Gastrocnemius medialis (tissue), 4 donors: ENCODE results near the gene MYT1. TPM values are rescaled to one million over a fixed set of nuclear protein-coding genes. Genes with fewer than 3 reads are reported as not detected.

Experiments
- ATAC-seq, 2 donors: fragments of 150-250 bp; one replicate each; pipeline ENCODE4 v1.9.1; 2016
- DNase-seq, 2 donors: peaks; one replicate each; pipeline ENCODE4 v3.0.0-alpha.2; 2019
- H3K27ac ChIP-seq, 4 donors: fragments of 200-600 bp; sonication (generic); 1 replicate in 1 of 4; 2 replicates in 3 of 4; pipeline ENCODE4 v1.5.1; 2016 to 2018; ENCODE audit warnings: mild to moderate bottlenecking in 2 of 4, moderate library complexity in 1 of 4
- H3K27me3 ChIP-seq, 3 donors: fragments of 200-600 bp; sonication (generic) in 2 of 3; 1 replicate in 1 of 3; 2 replicates in 2 of 3; pipeline versions ENCODE4 v1.5.1 to v1.6.0; 2016 to 2019; ENCODE audit warnings: mild to moderate bottlenecking in 1 of 3, moderate library complexity in 1 of 3
- H3K36me3 ChIP-seq, 2 donors: fragments of 200-600 bp; sonication (generic) in 1 of 2; one replicate each; pipeline ENCODE4 v1.5.1; 2017 to 2018
- H3K4me1 ChIP-seq, 2 donors: fragments of 200-600 bp; sonication (generic) in 1 of 2; one replicate each; pipeline ENCODE4 v1.5.1; 2016 to 2017; ENCODE audit warnings: mild to moderate bottlenecking in 2 of 2
- H3K4me3 ChIP-seq, 4 donors: fragments of 200-600 bp; sonication (generic) in 3 of 4; 1 replicate in 1 of 4; 2 replicates in 3 of 4; pipeline ENCODE4 v1.5.1; 2016 to 2019; ENCODE audit warnings: mild to moderate bottlenecking in 2 of 4
- H3K9me3 ChIP-seq, 3 donors: fragments of 200-600 bp; sonication (generic) in 2 of 3; 1 replicate in 1 of 3; 2 replicates in 2 of 3; pipeline ENCODE4 v1.5.1; 2016 to 2019
- CTCF ChIP-seq, 5 experiments: fragments of 450-650 bp in 3 of 5; fragments of 200-600 bp in 2 of 5; sonication (generic) in 2 of 5; IDR thresholded peaks in 4 of 5; conservative IDR thresholded peaks in 1 of 5; 1 replicate in 4 of 5; 2 replicates in 1 of 5; pipeline ENCODE4 v1.5.1; 2016 to 2019; ENCODE audit warnings: antibody characterized with exemption in 5 of 5, mild to moderate bottlenecking in 3 of 5, moderate library complexity in 3 of 5
- POLR2A ChIP-seq, 2 donors: fragments of 450-650 bp; IDR thresholded peaks; one replicate each; pipeline ENCODE4 v1.6.1; 2017; ENCODE audit warnings: antibody characterized with exemption in 2 of 2, mild to moderate bottlenecking in 2 of 2, moderate library complexity in 2 of 2
- in situ Hi-C, 4 donors: fragments of 200-750 bp; cut with MboI; loops; one replicate each; pipeline versions ENCODE4 v1.15.0 to v1.8.0; 2017; ENCODE audit warnings: low sequenced_read_pairs in 4 of 4
- intact Hi-C: fragments of 100-400 bp; cut with DNase I; formaldehyde crosslinking; loops from one replicate; pipeline ENCODE4 v1.15.1; 2023; ENCODE audit warnings: low total_unique reads
- total RNA-seq, 4 donors: library from RNA; depleted of rRNA; stranded (reverse); fragments of >200 nt; gene quantifications; one replicate each; pipeline versions ENCODE4 v1.1.0 to v1.2.3, GENCODE V29; 2016

The MYT1 gene
- total RNA-seq, 4 donors from 2014 or later: not detected

DNA sequence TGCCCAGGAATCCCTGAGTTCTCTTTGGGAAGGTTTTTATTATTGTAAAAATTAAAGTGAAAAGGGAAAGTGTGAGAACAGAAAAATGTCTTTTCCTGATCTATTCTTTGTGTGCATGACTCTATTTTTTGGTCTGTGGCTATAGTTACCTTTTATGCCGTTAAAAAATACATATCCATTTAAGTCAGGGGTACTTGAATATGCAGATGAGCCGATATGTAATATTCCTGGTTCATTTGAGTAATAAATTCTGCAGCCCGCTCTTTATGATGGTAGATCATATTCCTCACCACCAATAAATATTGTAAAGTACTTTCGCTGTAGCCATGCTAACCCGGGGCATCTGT, 503 bp upstream of the MYT1 start:
- peaks cover 78 to 88% (median 82%) of the 10 kb centered on the region in 3 donors for H3K27me3 ChIP-seq
- TF ChIP-seq CTCF (IDR thresholded peaks at IDR 0.05 in 4 of 5, conservative IDR thresholded peaks at IDR 0.05 in 1 of 5): no peak
- no peak for ATAC-seq

DNA sequence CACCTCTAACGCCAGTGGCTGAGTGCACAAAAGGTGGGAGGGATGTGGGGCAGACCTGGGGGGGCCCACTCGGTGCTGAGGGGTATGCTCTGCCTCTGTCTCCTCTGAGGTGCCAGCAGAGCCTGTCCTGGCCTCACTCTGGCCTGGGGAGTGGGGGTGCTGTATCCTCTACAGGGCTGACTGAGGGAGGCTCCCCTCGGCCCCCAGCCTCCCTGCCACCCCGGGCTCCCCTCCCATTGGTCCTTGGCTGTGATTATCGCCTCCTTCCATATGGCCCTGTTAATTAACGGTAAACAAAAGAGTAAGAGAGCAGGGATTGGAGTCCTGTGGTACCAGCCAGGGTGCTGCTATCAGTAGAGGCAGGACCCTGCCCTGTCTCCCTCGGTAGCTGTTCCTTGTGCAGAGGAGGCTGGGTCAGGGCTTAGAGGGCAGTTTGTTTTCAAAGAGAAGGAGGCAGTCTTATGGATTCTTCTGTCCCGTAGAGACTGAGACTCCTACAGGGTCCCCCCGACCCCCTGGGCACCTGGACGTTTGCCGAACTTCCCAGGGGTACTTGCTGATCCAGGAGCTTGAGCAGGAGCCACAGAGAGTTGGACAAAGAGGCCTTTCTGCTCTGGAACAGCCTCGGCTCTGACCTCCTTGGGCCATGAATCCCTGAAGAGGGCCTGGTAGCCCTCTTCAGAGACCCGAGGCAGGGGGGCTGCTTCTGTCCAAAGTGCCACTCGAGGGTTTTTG, 1.8 kb downstream of the MYT1 start:
- no peaks in the 10 kb centered on the region for H3K9me3 ChIP-seq
- DNase-seq: no peak
- no peak overlapping the region for H3K4me3 ChIP-seq
- in situ Hi-C loops (no loop called here), intact Hi-C loops (no loop called here)
- TF ChIP-seq POLR2A (IDR thresholded peaks at IDR 0.05) (no peak), CTCF (IDR thresholded peaks at IDR 0.05 in 4 of 5, conservative IDR thresholded peaks at IDR 0.05 in 1 of 5) (no peak)
- H3K36me3 ChIP-seq: no peaks in the 10 kb centered on the region
- no peak overlapping the region for H3K27ac ChIP-seq
- ATAC-seq: no peak
- peaks cover 55 to 67% (median 59%) of the 10 kb centered on the region in 3 donors for H3K27me3 ChIP-seq
- no peaks in the 10 kb centered on the region for H3K4me1 ChIP-seq

More for the DNA sequence above, 503 bp upstream of the MYT1 start:
- DNase-seq: no peak
- no peaks in the 10 kb centered on the region for H3K9me3 ChIP-seq
- no peak overlapping the region for H3K4me3 ChIP-seq
- intact Hi-C loops (no loop called here), in situ Hi-C loops (no loop called here)
- no peaks in the 10 kb centered on the region for H3K4me1 ChIP-seq
- H3K27ac ChIP-seq: no peak overlapping the region
- H3K36me3 ChIP-seq: no peaks in the 10 kb centered on the region

DNA sequence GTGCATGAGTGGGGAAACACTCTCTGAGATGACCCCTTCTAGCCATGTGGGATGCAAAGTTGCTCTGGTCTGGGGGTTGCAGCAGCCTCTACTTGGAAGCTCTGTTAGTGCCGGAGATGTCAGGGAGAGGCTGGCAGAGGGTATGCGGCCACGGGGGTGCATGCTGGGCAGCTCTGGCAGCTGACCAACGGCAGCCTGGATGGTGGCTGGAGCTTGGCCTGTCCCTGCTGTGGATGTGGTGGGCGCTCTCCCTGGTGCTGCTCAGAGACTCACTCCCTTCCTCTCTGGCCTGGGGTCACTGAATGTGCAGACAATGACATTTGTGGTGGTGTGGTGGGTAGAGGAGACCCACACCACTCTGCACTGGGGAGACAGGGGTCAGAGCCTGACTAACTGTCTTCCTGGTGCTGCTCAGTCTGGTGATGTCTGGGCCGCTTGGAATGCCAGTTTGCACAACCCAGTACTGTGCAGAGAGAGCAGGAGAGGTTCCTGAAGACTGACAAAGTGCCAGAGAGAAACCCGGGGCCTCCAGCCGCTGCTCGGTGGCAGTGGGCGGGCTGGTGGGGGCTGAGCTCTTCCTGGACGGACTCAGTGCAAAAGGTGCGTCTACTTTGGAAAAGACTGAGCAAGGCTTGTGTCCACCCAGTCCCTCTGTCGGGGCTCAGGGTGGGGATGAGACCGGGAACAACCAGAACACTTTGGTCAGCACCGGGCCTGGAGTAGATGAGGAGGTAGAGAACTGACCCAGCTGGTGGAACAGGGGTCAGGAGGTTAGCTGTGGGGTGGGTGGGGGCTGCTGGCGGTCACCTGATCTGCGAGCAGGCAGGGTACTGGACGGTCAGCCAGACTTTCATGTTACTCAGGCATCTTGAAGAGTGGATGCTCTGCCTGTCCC, 2.7 kb downstream of the MYT1 start:
- no peak for DNase-seq
- Histone ChIP-seq H3K27ac (no peak overlapping the region), H3K4me3 (no peak overlapping the region), H3K9me3 (no peaks in the 10 kb centered on the region), H3K4me1 (no peaks in the 10 kb centered on the region), H3K27me3 (peaks cover 52 to 58% (median 56%) of the 10 kb centered on the region in 3 donors), H3K36me3 (no peaks in the 10 kb centered on the region)
- TF ChIP-seq CTCF (IDR thresholded peaks at IDR 0.05 in 4 of 5, conservative IDR thresholded peaks at IDR 0.05 in 1 of 5): no peak
- TF ChIP-seq POLR2A (IDR thresholded peaks at IDR 0.05): no peak
- no peak for ATAC-seq
- in situ Hi-C loops (no loop called here), intact Hi-C loops (no loop called here)

DNA sequence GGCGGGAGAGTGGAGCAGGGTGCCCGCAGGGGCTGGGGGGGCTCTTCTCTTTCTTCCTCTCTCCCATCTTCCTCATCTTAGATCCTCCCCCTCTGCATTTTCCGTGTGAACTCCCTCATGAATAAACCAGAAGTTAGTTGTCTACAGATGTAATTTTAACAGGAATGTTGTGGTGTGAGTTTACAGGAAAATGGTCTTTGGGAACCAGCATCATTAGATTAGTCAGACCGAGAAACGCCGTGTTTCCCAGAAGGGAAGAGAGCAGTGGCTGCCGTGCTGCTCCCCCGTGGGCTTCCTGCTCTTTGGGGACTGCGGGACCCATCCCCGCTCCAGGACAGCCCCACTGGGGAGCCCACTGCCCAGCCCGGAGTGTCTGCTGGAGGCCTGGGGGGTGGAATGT, 3.4 kb downstream of the MYT1 start:
- Histone ChIP-seq H3K27me3 (peaks cover 50 to 52% (median 51%) of the 10 kb centered on the region in 3 donors), H3K36me3 (no peaks in the 10 kb centered on the region), H3K27ac (no peak overlapping the region), H3K4me3 (no peak overlapping the region), H3K4me1 (no peaks in the 10 kb centered on the region), H3K9me3 (no peaks in the 10 kb centered on the region)
- DNase-seq: no peak
- no peak for TF ChIP-seq POLR2A (IDR thresholded peaks at IDR 0.05)
- no peak for TF ChIP-seq CTCF (IDR thresholded peaks at IDR 0.05 in 4 of 5, conservative IDR thresholded peaks at IDR 0.05 in 1 of 5)
- in situ Hi-C loops: no loop called here
- intact Hi-C loops: no loop called here
- ATAC-seq: no peak
